NCI-H1092 treated with DMSO at 0.1 percent for 48 hours (cell line): ENCODE data around the gene ANAPC2.

Source experiments
- DNase-seq: peaks from one replicate; lab custom pipeline; 2025; lab: John Stamatoyannopoulos, UW

The ANAPC2 gene

GRCh38 chr9:137126786-137127185, 61.6 kb downstream of the ANAPC2 start:
- DNase-seq = no peak
